HEK293 (cell line): ENCODE results near the gene PPP4C.
A peak's percentile ranks its signal among the peaks of the same experiment; 100 is the strongest.

ENCODE experiments used
- CTCF ChIP-seq: fragments of 450-650 bp; formaldehyde crosslinking; IDR thresholded peaks from 2 replicates; pipeline ENCODE4 v1.5.1; 2016; ENCODE audit warnings: missing biosample characterization, missing genetic modification characterization
- IKZF3 ChIP-seq: fragments of 450-650 bp; IDR thresholded peaks from 2 replicates; pipeline ENCODE4 v1.5.0; 2018; ENCODE audit warnings: missing biosample characterization, mild to moderate bottlenecking, missing genetic modification characterization, moderate library complexity
- PRDM2 ChIP-seq: fragments of 450-650 bp; formaldehyde crosslinking; IDR thresholded peaks from 2 replicates; pipeline ENCODE4 v1.5.1; 2016; ENCODE audit warnings: missing biosample characterization, missing genetic modification characterization, borderline replicate concordance
- ZBTB48 ChIP-seq: fragments of 450-650 bp; formaldehyde crosslinking; IDR thresholded peaks from 2 replicates; pipeline ENCODE4 v1.5.1; 2016; ENCODE audit warnings: missing biosample characterization, missing genetic modification characterization
- ZFHX2 ChIP-seq: fragments of 450-650 bp; formaldehyde crosslinking; conservative IDR thresholded peaks from 2 replicates; pipeline ENCODE4 v1.5.1; 2016; ENCODE audit warnings: missing biosample characterization, missing genetic modification characterization
- ZFP69B ChIP-seq: fragments of 450-650 bp; formaldehyde crosslinking; IDR thresholded peaks from 2 replicates; pipeline ENCODE4 v1.5.1; 2016; ENCODE audit warnings: missing biosample characterization, missing genetic modification characterization
- ZNF157 ChIP-seq: fragments of 450-650 bp; formaldehyde crosslinking; IDR thresholded peaks from 2 replicates; pipeline ENCODE4 v1.5.1; 2016; ENCODE audit warnings: missing biosample characterization, missing genetic modification characterization
- ZNF18 ChIP-seq: fragments of 450-650 bp; formaldehyde crosslinking; IDR thresholded peaks from 2 replicates; pipeline ENCODE4 v1.5.1; 2016; ENCODE audit warnings: missing biosample characterization, missing genetic modification characterization
- ZNF335 ChIP-seq: fragments of 450-650 bp; formaldehyde crosslinking; conservative IDR thresholded peaks from 2 replicates; pipeline ENCODE4 v1.5.1; 2016; ENCODE audit warnings: missing biosample characterization, missing genetic modification characterization
- ZNF391 ChIP-seq: fragments of 450-650 bp; formaldehyde crosslinking; IDR thresholded peaks from 2 replicates; pipeline ENCODE4 v1.5.1; 2016; ENCODE audit warnings: low read depth, missing biosample characterization, missing genetic modification characterization, borderline replicate concordance
- ZNF423 ChIP-seq: fragments of 450-650 bp; formaldehyde crosslinking; IDR thresholded peaks from 2 replicates; pipeline ENCODE4 v1.5.1; 2016; ENCODE audit warnings: missing biosample characterization, missing genetic modification characterization
- ZNF48 ChIP-seq: fragments of 450-650 bp; formaldehyde crosslinking; IDR thresholded peaks from 2 replicates; pipeline ENCODE4 v1.5.1; 2016; ENCODE audit warnings: missing biosample characterization, missing genetic modification characterization
- ZNF624 ChIP-seq: fragments of 450-650 bp; formaldehyde crosslinking; IDR thresholded peaks from 2 replicates; pipeline ENCODE4 v1.5.1; 2017; ENCODE audit warnings: missing biosample characterization, missing genetic modification characterization
- ZNF639 ChIP-seq: fragments of 450-650 bp; formaldehyde crosslinking; IDR thresholded peaks from 2 replicates; pipeline ENCODE4 v1.5.1; 2016; ENCODE audit warnings: missing biosample characterization, missing genetic modification characterization
- ZNF654 ChIP-seq: fragments of 450-650 bp; formaldehyde crosslinking; IDR thresholded peaks from 2 replicates; pipeline ENCODE4 v1.5.1; 2016; ENCODE audit warnings: low read depth, missing biosample characterization, missing genetic modification characterization
- ZNF707 ChIP-seq: fragments of 450-650 bp; formaldehyde crosslinking; IDR thresholded peaks from 2 replicates; pipeline ENCODE4 v1.5.1; 2016; ENCODE audit warnings: missing biosample characterization, missing genetic modification characterization
- ZNF76 ChIP-seq: fragments of 450-650 bp; formaldehyde crosslinking; IDR thresholded peaks from 2 replicates; pipeline ENCODE4; 2016; ENCODE audit warnings: low read depth, missing biosample characterization, missing genetic modification characterization, borderline replicate concordance
- ZNF768 ChIP-seq: fragments of 450-650 bp; formaldehyde crosslinking; IDR thresholded peaks from 2 replicates; pipeline ENCODE4 v1.5.1; 2018; ENCODE audit warnings: missing biosample characterization, mild to moderate bottlenecking, missing genetic modification characterization
- ZNF777 ChIP-seq: fragments of 450-650 bp; formaldehyde crosslinking; IDR thresholded peaks from 2 replicates; pipeline ENCODE4 v1.5.1; 2017; ENCODE audit warnings: missing biosample characterization, missing genetic modification characterization, borderline replicate concordance
- ZNF843 ChIP-seq: fragments of 450-650 bp; formaldehyde crosslinking; IDR thresholded peaks from 2 replicates; pipeline ENCODE4 v1.5.1; 2016; ENCODE audit warnings: missing biosample characterization, missing genetic modification characterization
- TF ChIP-seq, protein P1 (sequence below): fragments of 450-650 bp; formaldehyde crosslinking; IDR thresholded peaks from 2 replicates; pipeline ENCODE4 v1.5.1; 2016; ENCODE audit warnings: missing biosample characterization, missing genetic modification characterization
- TF ChIP-seq, protein P2 (sequence below): fragments of 450-650 bp; formaldehyde crosslinking; IDR thresholded peaks from 2 replicates; pipeline ENCODE4 v1.5.1; 2016; ENCODE audit warnings: missing biosample characterization, missing genetic modification characterization

Gene PPP4C

GRCh38 chr16:30065943-30066760 is 9.6 kb upstream of the PPP4C start (continued):
- TF ChIP-seq ZNF48 = no peak
- no peak for TF ChIP-seq ZNF707 (tag by site-specific recombination)
- no peak for TF ChIP-seq ZNF843 (tag by site-specific recombination)
- TF ChIP-seq ZNF157 (tag by site-specific recombination) = no peak
- TF ChIP-seq, protein P1, sequence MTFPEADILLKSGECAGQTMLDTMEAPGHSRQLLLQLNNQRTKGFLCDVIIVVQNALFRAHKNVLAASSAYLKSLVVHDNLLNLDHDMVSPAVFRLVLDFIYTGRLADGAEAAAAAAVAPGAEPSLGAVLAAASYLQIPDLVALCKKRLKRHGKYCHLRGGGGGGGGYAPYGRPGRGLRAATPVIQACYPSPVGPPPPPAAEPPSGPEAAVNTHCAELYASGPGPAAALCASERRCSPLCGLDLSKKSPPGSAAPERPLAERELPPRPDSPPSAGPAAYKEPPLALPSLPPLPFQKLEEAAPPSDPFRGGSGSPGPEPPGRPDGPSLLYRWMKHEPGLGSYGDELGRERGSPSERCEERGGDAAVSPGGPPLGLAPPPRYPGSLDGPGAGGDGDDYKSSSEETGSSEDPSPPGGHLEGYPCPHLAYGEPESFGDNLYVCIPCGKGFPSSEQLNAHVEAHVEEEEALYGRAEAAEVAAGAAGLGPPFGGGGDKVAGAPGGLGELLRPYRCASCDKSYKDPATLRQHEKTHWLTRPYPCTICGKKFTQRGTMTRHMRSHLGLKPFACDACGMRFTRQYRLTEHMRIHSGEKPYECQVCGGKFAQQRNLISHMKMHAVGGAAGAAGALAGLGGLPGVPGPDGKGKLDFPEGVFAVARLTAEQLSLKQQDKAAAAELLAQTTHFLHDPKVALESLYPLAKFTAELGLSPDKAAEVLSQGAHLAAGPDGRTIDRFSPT (tag by site-specific recombination) = peak; percentile 20; the same call in 1 of the 2 replicates
- TF ChIP-seq ZFP69B (tag by site-specific recombination) = peak; percentile 73; the same call in 1 of the 2 replicates
- TF ChIP-seq ZNF654 = no peak
- TF ChIP-seq ZNF639 = peak; percentile 41
- TF ChIP-seq CTCF (tag by site-specific recombination) = peak; percentile 42; the same call in 1 of the 2 replicates
- TF ChIP-seq ZNF18 (tag by site-specific recombination) = no peak
- peak; percentile 99 for TF ChIP-seq ZNF335
- peak; percentile 88 for TF ChIP-seq ZBTB48 (tag by site-specific recombination)
- TF ChIP-seq PRDM2 = peak; percentile 78; the same call in 1 of the 2 replicates
- no peak for TF ChIP-seq ZNF423 (tag by site-specific recombination)
- peak; percentile 38; the same call in 1 of the 2 replicates for TF ChIP-seq ZNF76 (tag by site-specific recombination)
- no peak for TF ChIP-seq IKZF3 (tag by site-specific recombination)
- TF ChIP-seq, protein P2, sequence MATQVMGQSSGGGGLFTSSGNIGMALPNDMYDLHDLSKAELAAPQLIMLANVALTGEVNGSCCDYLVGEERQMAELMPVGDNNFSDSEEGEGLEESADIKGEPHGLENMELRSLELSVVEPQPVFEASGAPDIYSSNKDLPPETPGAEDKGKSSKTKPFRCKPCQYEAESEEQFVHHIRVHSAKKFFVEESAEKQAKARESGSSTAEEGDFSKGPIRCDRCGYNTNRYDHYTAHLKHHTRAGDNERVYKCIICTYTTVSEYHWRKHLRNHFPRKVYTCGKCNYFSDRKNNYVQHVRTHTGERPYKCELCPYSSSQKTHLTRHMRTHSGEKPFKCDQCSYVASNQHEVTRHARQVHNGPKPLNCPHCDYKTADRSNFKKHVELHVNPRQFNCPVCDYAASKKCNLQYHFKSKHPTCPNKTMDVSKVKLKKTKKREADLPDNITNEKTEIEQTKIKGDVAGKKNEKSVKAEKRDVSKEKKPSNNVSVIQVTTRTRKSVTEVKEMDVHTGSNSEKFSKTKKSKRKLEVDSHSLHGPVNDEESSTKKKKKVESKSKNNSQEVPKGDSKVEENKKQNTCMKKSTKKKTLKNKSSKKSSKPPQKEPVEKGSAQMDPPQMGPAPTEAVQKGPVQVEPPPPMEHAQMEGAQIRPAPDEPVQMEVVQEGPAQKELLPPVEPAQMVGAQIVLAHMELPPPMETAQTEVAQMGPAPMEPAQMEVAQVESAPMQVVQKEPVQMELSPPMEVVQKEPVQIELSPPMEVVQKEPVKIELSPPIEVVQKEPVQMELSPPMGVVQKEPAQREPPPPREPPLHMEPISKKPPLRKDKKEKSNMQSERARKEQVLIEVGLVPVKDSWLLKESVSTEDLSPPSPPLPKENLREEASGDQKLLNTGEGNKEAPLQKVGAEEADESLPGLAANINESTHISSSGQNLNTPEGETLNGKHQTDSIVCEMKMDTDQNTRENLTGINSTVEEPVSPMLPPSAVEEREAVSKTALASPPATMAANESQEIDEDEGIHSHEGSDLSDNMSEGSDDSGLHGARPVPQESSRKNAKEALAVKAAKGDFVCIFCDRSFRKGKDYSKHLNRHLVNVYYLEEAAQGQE (tag by site-specific recombination) = 0 out of 2 replicates have a peak, but pooled peaks have one; percentile 25
- TF ChIP-seq ZFHX2 (tag by site-specific recombination) = peak; percentile 59
- TF ChIP-seq ZNF768 (tag by site-specific recombination) = no peak
- peak; percentile 51; the same call in 1 of the 2 replicates for TF ChIP-seq ZNF391 (tag by site-specific recombination)
- no peak for TF ChIP-seq ZNF624 (tag by site-specific recombination)
- TF ChIP-seq ZNF777 (tag by site-specific recombination) = no peak
